Prostate gland (tissue), 2 donors: Measurements from ENCODE around the gene WDR26.

Experiments
- POLR2A ChIP-seq: fragments of 450-650 bp; IDR thresholded peaks from one replicate; pipeline ENCODE4 v1.6.1; 2016; ENCODE audit warnings: antibody characterized with exemption, mild to moderate bottlenecking
- POLR2AphosphoS5 ChIP-seq: sonication (generic); formaldehyde crosslinking; IDR thresholded peaks from one replicate; pipeline ENCODE4 v1.6.1; 2017; ENCODE audit warnings: antibody characterized with exemption
- TF ChIP-seq, protein P1 (sequence below), 4 experiments: fragments of 200-600 bp in 2 of 4; fragments of 450-650 bp in 2 of 4; sonication (generic) in 2 of 4; IDR thresholded peaks; 1 replicate in 3 of 4; 2 replicates in 1 of 4; pipeline ENCODE4 v1.5.1; 2016 to 2019; ENCODE audit warnings: antibody characterized with exemption in 4 of 4, mild to moderate bottlenecking in 2 of 4, moderate library complexity in 2 of 4

- TF ChIP-seq POLR2A (no peak), POLR2AphosphoS5 (no peak)
- TF ChIP-seq, protein P1, sequence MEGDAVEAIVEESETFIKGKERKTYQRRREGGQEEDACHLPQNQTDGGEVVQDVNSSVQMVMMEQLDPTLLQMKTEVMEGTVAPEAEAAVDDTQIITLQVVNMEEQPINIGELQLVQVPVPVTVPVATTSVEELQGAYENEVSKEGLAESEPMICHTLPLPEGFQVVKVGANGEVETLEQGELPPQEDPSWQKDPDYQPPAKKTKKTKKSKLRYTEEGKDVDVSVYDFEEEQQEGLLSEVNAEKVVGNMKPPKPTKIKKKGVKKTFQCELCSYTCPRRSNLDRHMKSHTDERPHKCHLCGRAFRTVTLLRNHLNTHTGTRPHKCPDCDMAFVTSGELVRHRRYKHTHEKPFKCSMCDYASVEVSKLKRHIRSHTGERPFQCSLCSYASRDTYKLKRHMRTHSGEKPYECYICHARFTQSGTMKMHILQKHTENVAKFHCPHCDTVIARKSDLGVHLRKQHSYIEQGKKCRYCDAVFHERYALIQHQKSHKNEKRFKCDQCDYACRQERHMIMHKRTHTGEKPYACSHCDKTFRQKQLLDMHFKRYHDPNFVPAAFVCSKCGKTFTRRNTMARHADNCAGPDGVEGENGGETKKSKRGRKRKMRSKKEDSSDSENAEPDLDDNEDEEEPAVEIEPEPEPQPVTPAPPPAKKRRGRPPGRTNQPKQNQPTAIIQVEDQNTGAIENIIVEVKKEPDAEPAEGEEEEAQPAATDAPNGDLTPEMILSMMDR (IDR thresholded peaks at IDR 0.05): no peak
These were observed 52.6 kb downstream of the WDR26 start for GRCh38 chr1:224381880-224382548.
